HepG2 (cell line): Measurements from ENCODE around the gene PHLDB1. TPM values are rescaled to one million over a fixed set of nuclear protein-coding genes. Genes with fewer than 3 reads are reported as not detected.
A peak's percentile ranks its signal among the peaks of the same experiment; 100 is the strongest.

Experiments
- CREM ChIP-seq, 2 experiments: sonication (generic) in 1 of 2; formaldehyde crosslinking in 1 of 2; IDR thresholded peaks; 2 replicates each; pipeline versions ENCODE4 v1.4.0 to v1.6.1; 2016 to 2020; ENCODE audit warnings: antibody characterized with exemption in 1 of 2, mild to moderate bottlenecking in 1 of 2, missing genetic modification reagents in 1 of 2
- EP300 ChIP-seq, 3 experiments: sonication (generic) in 1 of 3; formaldehyde crosslinking in 1 of 3; IDR thresholded peaks; 2 replicates each; pipeline versions ENCODE4 v1.5.1 to v1.6.1; 2011 to 2020; ENCODE audit warnings: low read depth in 2 of 3, low read length in 2 of 3, borderline replicate concordance in 1 of 3, improper control_type of control experiment in 1 of 3, mild to moderate bottlenecking in 1 of 3, missing genetic modification reagents in 1 of 3, moderate library complexity in 1 of 3
- FOXK1 ChIP-seq: sonication (generic); formaldehyde crosslinking; IDR thresholded peaks from 2 replicates; pipeline ENCODE4 v1.4.0; 2020; ENCODE audit warnings: low read depth, missing genetic modification reagents, borderline replicate concordance
- GFI1 ChIP-seq: sonication (generic); formaldehyde crosslinking; IDR thresholded peaks from 2 replicates; pipeline ENCODE4 v1.5.0; 2020; ENCODE audit warnings: missing genetic modification reagents, mild to moderate bottlenecking, borderline replicate concordance
- GTF3A ChIP-seq: sonication (generic); formaldehyde crosslinking; conservative IDR thresholded peaks from 2 replicates; pipeline ENCODE4 v1.4.0; 2020; ENCODE audit warnings: mild to moderate bottlenecking, missing genetic modification reagents
- HCFC1 ChIP-seq: fragments of 150-350 bp; IDR thresholded peaks from 2 replicates; pipeline ENCODE4 v1.6.1; 2014; ENCODE audit warnings: low read depth, low read length
- HMGA1 ChIP-seq: sonication (generic); formaldehyde crosslinking; conservative IDR thresholded peaks from 2 replicates; pipeline ENCODE4 v1.4.0; 2020; ENCODE audit warnings: missing genetic modification reagents
- NBN ChIP-seq: fragments of 450-650 bp; conservative IDR thresholded peaks from 2 replicates; pipeline ENCODE4 v1.6.1; 2017
- NFKBIZ ChIP-seq: IDR thresholded peaks from 2 replicates; pipeline ENCODE4 v1.6.1; 2018; ENCODE audit warnings: missing genetic modification reagents, missing compliant biosample characterization
- RFXANK ChIP-seq: IDR thresholded peaks from 2 replicates; pipeline ENCODE4 v1.6.1; 2016
- SALL2 ChIP-seq: sonication (generic); formaldehyde crosslinking; IDR thresholded peaks from 2 replicates; pipeline ENCODE4 v1.8.1; 2023; ENCODE audit warnings: mild to moderate bottlenecking, missing genetic modification reagents, inconsistent platforms
- SPEN ChIP-seq: sonication (generic); formaldehyde crosslinking; IDR thresholded peaks from 2 replicates; pipeline ENCODE4 v1.5.1; 2020; ENCODE audit warnings: low read depth, mild to moderate bottlenecking, missing genetic modification reagents
- TCF7 ChIP-seq: sonication (generic); IDR thresholded peaks from 2 replicates; pipeline ENCODE4 v1.6.1; 2016; ENCODE audit warnings: antibody characterized with exemption, low read depth
- THAP8 ChIP-seq: sonication (generic); formaldehyde crosslinking; IDR thresholded peaks from 2 replicates; pipeline ENCODE4 v1.5.1; 2020; ENCODE audit warnings: missing genetic modification reagents, mild to moderate bottlenecking, borderline replicate concordance
- TMF1 ChIP-seq: sonication (generic); formaldehyde crosslinking; IDR thresholded peaks from 2 replicates; pipeline ENCODE4 v1.8.1; 2022; ENCODE audit warnings: low read depth, missing genetic modification reagents
- UBTF ChIP-seq: sonication (generic); formaldehyde crosslinking; IDR thresholded peaks from 2 replicates; pipeline ENCODE4 v1.4.0; 2020; ENCODE audit warnings: mild to moderate bottlenecking, missing genetic modification reagents
- ZBTB46 ChIP-seq: sonication (generic); formaldehyde crosslinking; IDR thresholded peaks from 2 replicates; pipeline ENCODE4 v1.4.0; 2020; ENCODE audit warnings: mild to moderate bottlenecking, missing genetic modification reagents, borderline replicate concordance
- ZFAT ChIP-seq: sonication (generic); formaldehyde crosslinking; conservative IDR thresholded peaks from 2 replicates; pipeline ENCODE4 v1.8.1; 2023; ENCODE audit warnings: missing genetic modification reagents, inconsistent platforms
- ZFP62 ChIP-seq: sonication (generic); formaldehyde crosslinking; IDR thresholded peaks from 2 replicates; pipeline ENCODE4 v1.4.0; 2020; ENCODE audit warnings: missing genetic modification reagents
- ZNF207 ChIP-seq: fragments of 450-650 bp; IDR thresholded peaks from 2 replicates; pipeline ENCODE4 v1.6.1; 2016; ENCODE audit warnings: antibody characterized with exemption, borderline replicate concordance
- ZNF263 ChIP-seq: sonication (generic); formaldehyde crosslinking; IDR thresholded peaks from 2 replicates; pipeline ENCODE4 v1.4.0; 2020; ENCODE audit warnings: missing genetic modification reagents
- ZNF30 ChIP-seq: sonication (generic); formaldehyde crosslinking; IDR thresholded peaks from 2 replicates; pipeline ENCODE4 v1.5.0; 2020; ENCODE audit warnings: mild to moderate bottlenecking, missing genetic modification reagents
- ZNF713 ChIP-seq: sonication (generic); formaldehyde crosslinking; IDR thresholded peaks from 2 replicates; pipeline ENCODE4 v1.4.0; 2020; ENCODE audit warnings: mild to moderate bottlenecking, missing genetic modification reagents
- ZNF75D ChIP-seq: sonication (generic); formaldehyde crosslinking; IDR thresholded peaks from 2 replicates; pipeline ENCODE4 v1.8.1; 2023; ENCODE audit warnings: missing genetic modification reagents, mild to moderate bottlenecking, borderline replicate concordance
- ZSCAN22 ChIP-seq: sonication (generic); formaldehyde crosslinking; IDR thresholded peaks from 2 replicates; pipeline ENCODE4 v1.4.0; 2020; ENCODE audit warnings: mild to moderate bottlenecking, missing genetic modification reagents
- polyA plus RNA-seq, 8 experiments: library from polyadenylated mRNA; depleted of rRNA in 3 of 8; stranded (reverse) in 7 of 8; unstranded in 1 of 8; fragments of >200 nt; fragmentation: Illumina TruSeq in 4 of 8; extraction: Trizol in 4 of 8; gene quantifications; 2 replicates each; pipeline versions ENCODE4 v1.2.1 to v1.2.3, GENCODE V29; 2011 to 2016; ENCODE audit warnings: low read depth in 4 of 8, missing spikeins in 1 of 8, mixed read lengths in 1 of 8; ENCODE audit not compliant: insufficient read depth in 1 of 8
- total RNA-seq, 5 experiments: library from RNA; depleted of rRNA; stranded (reverse); fragments of >200 nt; fragmentation: Illumina TruSeq; extraction: Trizol; gene quantifications; 2 replicates each; pipeline ENCODE4 v1.2.3, GENCODE V29; 2016; ENCODE audit warnings: low read depth in 1 of 5

PHLDB1 gene
- total and polyA plus RNA-seq, 2 of the 13 experiments (the other 11 are each of a cell fraction or from before 2014, with no cell fraction given) = 13.8 to 14.2 TPM

GRCh38 chr11:118620529-118621070 is 13.2 kb downstream of the PHLDB1 start (continued):
- peak in 1 of 2 experiments; percentile 33; a peak in 1 of 4 replicates for TF ChIP-seq EP300 (IDR thresholded peaks at IDR 0.05; ENCODE audit: low read depth in 2 of 2, low read length in 2 of 2)
- TF ChIP-seq EP300 (CRISPR knock-in tag; IDR thresholded peaks at IDR 0.05; ENCODE audit: borderline replicate concordance) = no peak
- no peak for TF ChIP-seq THAP8 (CRISPR knock-in tag)
- no peak for TF ChIP-seq ZFP62 (CRISPR knock-in tag)
- TF ChIP-seq RFXANK = no peak
- TF ChIP-seq NBN = no peak
- TF ChIP-seq TMF1 (CRISPR knock-in tag) = no peak
- peak; percentile 14; the same call in 1 of the 2 replicates for TF ChIP-seq ZNF263 (CRISPR knock-in tag)
- TF ChIP-seq UBTF (CRISPR knock-in tag) = peak; percentile 72
- no peak for TF ChIP-seq ZNF713 (CRISPR knock-in tag)
- no peak for TF ChIP-seq HMGA1 (CRISPR knock-in tag)
- TF ChIP-seq ZNF75D (CRISPR knock-in tag) = no peak
- TF ChIP-seq ZFAT = no peak
- TF ChIP-seq HCFC1 = no peak
- peak; percentile 73 for TF ChIP-seq SPEN (CRISPR knock-in tag)
- no peak; the same call in none of the 2 replicates for TF ChIP-seq SALL2 (CRISPR knock-in tag)
- TF ChIP-seq FOXK1 (CRISPR knock-in tag) = no peak
- TF ChIP-seq TCF7 = no peak
- peak; percentile 86; the same call in 1 of the 2 replicates for TF ChIP-seq GTF3A (CRISPR knock-in tag)
- TF ChIP-seq ZSCAN22 (CRISPR knock-in tag) = peak; percentile 58; the same call in 1 of the 2 replicates
- TF ChIP-seq NFKBIZ = 0 out of 2 replicates have a peak, but pooled peaks have one; percentile 45
- TF ChIP-seq ZNF207 = no peak
- TF ChIP-seq GFI1 (CRISPR knock-in tag) = peak; percentile 76
- no peak for TF ChIP-seq ZBTB46
- TF ChIP-seq CREM (IDR thresholded peaks at IDR 0.05) = 0 out of 2 replicates have a peak, but pooled peaks have one; percentile 38
- TF ChIP-seq CREM (CRISPR knock-in tag; IDR thresholded peaks at IDR 0.05) = no peak
- no peak for TF ChIP-seq ZNF30
